B cell (primary cell): ENCODE results near the gene MYH15. TPM values are rescaled to one million over a fixed set of nuclear protein-coding genes. Genes with fewer than 3 reads are reported as not detected.

Experiments used
- ATAC-seq: fragments of 200-7000 bp; cut with Tn5 transposase; one replicate; pipeline ENCODE4 v1.10.0; 2021; ENCODE audit warnings: low read depth, mild to moderate bottlenecking, moderate number of reproducible peaks, moderate library complexity
- CTCF ChIA-PET: fragments of 350-600 bp; sonication (Branson Sonifier 250); formaldehyde crosslinking; loops from one replicate; lab custom pipeline; 2021; ENCODE audit warnings: antibody characterized with exemption, inconsistent platforms; lab: Charles Lee
- POLR2A ChIA-PET: fragments of 350-600 bp; sonication (Branson Sonifier 250); formaldehyde crosslinking; loops from one replicate; lab custom pipeline; 2021; ENCODE audit warnings: antibody characterized with exemption; lab: Charles Lee
- DNase-seq: peaks from one replicate; pipeline ENCODE4 v3.0.0; 2013
- H2AFZ ChIP-seq: 2 replicates; pipeline ENCODE4 v1.6.1; 2012; ENCODE audit warnings: mild to moderate bottlenecking, low read depth, low read length; ENCODE audit not compliant: insufficient read depth, poor library complexity, severe bottlenecking
- H3K27ac ChIP-seq, 2 donors: 1 replicate in 1 of 2; 2 replicates in 1 of 2; pipeline ENCODE4 v1.5.1; 2012 to 2013; ENCODE audit warnings: low read length in 2 of 2, mild to moderate bottlenecking in 2 of 2, moderate library complexity in 1 of 2
- H3K27me3 ChIP-seq, 4 experiments: fragments of 200-600 bp in 1 of 4; sonication (generic) in 1 of 4; replicated peaks in 1 of 4; 1 replicate in 2 of 4; 2 replicates in 2 of 4; pipeline versions ENCODE4 v1.6.1 to v1.7.0; 2013 to 2016; ENCODE audit warnings: low read length in 3 of 4, mild to moderate bottlenecking in 2 of 4, mixed read lengths in 1 of 4, moderate library complexity in 1 of 4; ENCODE audit not compliant: insufficient read depth in 4 of 4, control insufficient read depth in 3 of 4; ENCODE audit errors: control extremely low read depth in 1 of 4
- H3K36me3 ChIP-seq, 2 experiments: replicated peaks in 1 of 2; 1 replicate in 1 of 2; 2 replicates in 1 of 2; pipeline versions ENCODE4 v1.6.1 to v1.7.1; 2013; ENCODE audit warnings: low read length in 1 of 2; ENCODE audit not compliant: insufficient read depth in 2 of 2, control insufficient read depth in 1 of 2; ENCODE audit errors: control extremely low read depth in 1 of 2, extremely low read depth in 1 of 2
- H3K4me1 ChIP-seq, 2 donors: fragments of 200-600 bp in 1 of 2; sonication (generic) in 1 of 2; 1 replicate in 1 of 2; 2 replicates in 1 of 2; pipeline versions ENCODE4 v1.5.1 to v1.6.1; 2013 to 2017; ENCODE audit warnings: low read length in 2 of 2; ENCODE audit not compliant: control insufficient read depth in 2 of 2, insufficient read depth in 2 of 2
- H3K4me2 ChIP-seq: replicated peaks from 2 replicates; pipeline ENCODE3; 2012; ENCODE audit warnings: mild to moderate bottlenecking, low read depth, low read length; ENCODE audit not compliant: poor library complexity, severe bottlenecking
- H3K4me3 ChIP-seq, 5 experiments: fragments of 200-600 bp in 1 of 5; sonication (generic) in 1 of 5; 1 replicate in 3 of 5; 2 replicates in 2 of 5; pipeline versions ENCODE4 v1.5.1 to v1.7.0; 2011 to 2016; ENCODE audit warnings: low read length in 4 of 5, mild to moderate bottlenecking in 4 of 5, low read depth in 2 of 5, control low read depth in 1 of 5, moderate library complexity in 1 of 5; ENCODE audit not compliant: insufficient read depth in 1 of 5; ENCODE audit errors: control extremely low read depth in 1 of 5, extremely low read depth in 1 of 5
- H3K79me2 ChIP-seq: fragments of 200-600 bp; sonication (generic); one replicate; pipeline ENCODE4 v1.6.0; 2016; ENCODE audit warnings: low read length; ENCODE audit not compliant: control insufficient read depth, insufficient read depth
- H3K9ac ChIP-seq: fragments of 200-600 bp; sonication (generic); 2 replicates; pipeline ENCODE4 v1.6.1; 2017; ENCODE audit warnings: mild to moderate bottlenecking, low read length, moderate library complexity
- H3K9me3 ChIP-seq, 3 donors: one replicate each; pipeline versions ENCODE4 v1.6.1 to v1.7.1; 2013; ENCODE audit warnings: low read length in 2 of 3; ENCODE audit not compliant: control insufficient read depth in 2 of 3, insufficient read depth in 1 of 3; ENCODE audit errors: control extremely low read depth in 1 of 3
- H4K20me1 ChIP-seq: 2 replicates; pipeline ENCODE4 v1.6.0; 2012; ENCODE audit warnings: mild to moderate bottlenecking, low read length; ENCODE audit not compliant: insufficient read depth, control insufficient read depth, poor library complexity, severe bottlenecking
- H3K27ac Mint-ChIP-seq: one replicate; pipeline ENCODE4 v1.8.0; 2021; ENCODE audit warnings: mixed read lengths
- H3K27me3 Mint-ChIP-seq: one replicate; pipeline ENCODE4 v1.8.0; 2021; ENCODE audit warnings: mixed read lengths
- H3K4me1 Mint-ChIP-seq: one replicate; pipeline ENCODE4 v1.8.0; 2021; ENCODE audit warnings: mixed read lengths
- H3K4me3 Mint-ChIP-seq: one replicate; pipeline ENCODE4 v1.8.0; 2021; ENCODE audit warnings: mixed read lengths
- H3K9me3 Mint-ChIP-seq: one replicate; pipeline ENCODE4 v1.8.0; 2022; ENCODE audit warnings: mixed read lengths; ENCODE audit not compliant: insufficient read depth
- EZH2 ChIP-seq: IDR thresholded peaks from 2 replicates; pipeline ENCODE4 v1.6.1; 2012; ENCODE audit warnings: borderline replicate concordance, low read depth, mild to moderate bottlenecking, moderate library complexity, low read length; ENCODE audit not compliant: insufficient read depth, poor library complexity, severe bottlenecking
- WGBS: methylation state at CpG from one replicate; pipeline ENCODE4 v1.1.5; 2013; ENCODE audit warnings: missing lambda C conversion rate; ENCODE audit not compliant: insufficient coverage; 5-methylcytosine and 5-hydroxymethylcytosine counted together
- intact Hi-C: fragments of 100-400 bp; cut with micrococcal nuclease; formaldehyde crosslinking; loops from one replicate; pipeline ENCODE4 v1.10.0; 2022
- polyA plus RNA-seq: library from polyadenylated mRNA; depleted of rRNA; stranded (reverse); fragments of >200 nt; gene quantifications from 2 replicates; pipeline ENCODE4 v1.2.3, GENCODE V29; 2012
- total RNA-seq, 2 donors: library from RNA; stranded (reverse); fragments of 120-200 nt in 1 of 2; gene quantifications; 1 replicate in 1 of 2; 2 replicates in 1 of 2; pipeline versions ENCODE4 v1.2.3 to v1.2.4, GENCODE V29; 2013 to 2022
- TF ChIP-seq, protein P1 (sequence below): fragments of 200-600 bp; IDR thresholded peaks from one replicate; pipeline ENCODE4 v1.8.0; 2022; ENCODE audit warnings: antibody characterized with exemption, mild to moderate bottlenecking

Gene MYH15
- total and polyA plus RNA-seq, 2 donors (not counting 1 experiment from before 2014, with no cell fraction given), result 0.06 TPM; not detected in 1

GRCh38 chr3:108525256-108525655, 14.9 kb upstream of the MYH15 start:
- H3K4me1 Mint-ChIP-seq, result peaks cover 9% of the 10 kb centered on the region
- no CpG with 5 or more reads among the region's 2 CpGs for WGBS
- peaks cover 7% of the 10 kb centered on the region for H3K27me3 Mint-ChIP-seq
- Histone ChIP-seq H3K36me3 (no peaks in the 10 kb centered on the region), H3K27ac (no peak overlapping the region), H3K4me1 (peaks cover 2 to 7% of the 10 kb centered on the region in 2 donors), H3K4me2 (no peak overlapping the region), H3K4me3 (no peak overlapping the region), H3K9ac (no peak overlapping the region), H2AFZ (no peak overlapping the region), H3K27me3 (peaks cover 0 to 4% (median 0%) of the 10 kb centered on the region in 4 experiments), H3K79me2 (no peaks in the 10 kb centered on the region), H3K9me3 (no peaks in the 10 kb centered on the region), H4K20me1 (no peaks in the 10 kb centered on the region)
- H3K4me3 Mint-ChIP-seq, result no peak overlapping the region
- CTCF ChIA-PET, result interaction anchor here (2.3 to 2.7 kb wide), 2 partner anchors 10 to 27 kb away, joined by 6 read pairs; no protein-coding TSS in a partner anchor
- DNase-seq (no peak), ATAC-seq (no peak)
- POLR2A ChIA-PET, result no interaction called here
- intact Hi-C loops, result no loop called here
- no peaks in the 10 kb centered on the region for H3K9me3 Mint-ChIP-seq
- no peak overlapping the region for H3K27ac Mint-ChIP-seq
- TF ChIP-seq, protein P1, sequence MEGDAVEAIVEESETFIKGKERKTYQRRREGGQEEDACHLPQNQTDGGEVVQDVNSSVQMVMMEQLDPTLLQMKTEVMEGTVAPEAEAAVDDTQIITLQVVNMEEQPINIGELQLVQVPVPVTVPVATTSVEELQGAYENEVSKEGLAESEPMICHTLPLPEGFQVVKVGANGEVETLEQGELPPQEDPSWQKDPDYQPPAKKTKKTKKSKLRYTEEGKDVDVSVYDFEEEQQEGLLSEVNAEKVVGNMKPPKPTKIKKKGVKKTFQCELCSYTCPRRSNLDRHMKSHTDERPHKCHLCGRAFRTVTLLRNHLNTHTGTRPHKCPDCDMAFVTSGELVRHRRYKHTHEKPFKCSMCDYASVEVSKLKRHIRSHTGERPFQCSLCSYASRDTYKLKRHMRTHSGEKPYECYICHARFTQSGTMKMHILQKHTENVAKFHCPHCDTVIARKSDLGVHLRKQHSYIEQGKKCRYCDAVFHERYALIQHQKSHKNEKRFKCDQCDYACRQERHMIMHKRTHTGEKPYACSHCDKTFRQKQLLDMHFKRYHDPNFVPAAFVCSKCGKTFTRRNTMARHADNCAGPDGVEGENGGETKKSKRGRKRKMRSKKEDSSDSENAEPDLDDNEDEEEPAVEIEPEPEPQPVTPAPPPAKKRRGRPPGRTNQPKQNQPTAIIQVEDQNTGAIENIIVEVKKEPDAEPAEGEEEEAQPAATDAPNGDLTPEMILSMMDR, result no peak
- TF ChIP-seq EZH2, result no peak

DNA sequence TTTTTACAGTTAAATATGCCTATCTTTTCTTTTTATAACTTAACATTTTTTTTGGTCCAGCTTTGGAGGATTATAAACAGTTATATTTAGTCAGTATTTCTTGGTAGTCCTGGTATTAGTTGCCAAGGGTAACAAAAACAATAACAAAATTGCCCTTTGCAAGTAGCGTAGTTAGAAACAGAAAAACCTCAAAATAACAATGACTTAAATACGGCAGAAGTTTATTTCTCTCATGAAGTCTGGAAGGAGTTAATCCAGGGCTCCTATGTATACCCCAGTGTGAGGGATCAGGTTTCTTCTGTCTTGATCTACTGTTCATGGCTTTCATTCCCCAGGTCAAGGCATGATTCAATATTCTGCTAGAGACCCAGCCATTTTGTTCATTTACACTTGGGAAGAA, 14.1 kb upstream of the MYH15 start:
- no peaks in the 10 kb centered on the region for H3K79me2 ChIP-seq
- H3K27me3 ChIP-seq, result peaks cover 0 to under 1% (median 0%) of the 10 kb centered on the region in 4 experiments
- Mint-ChIP-seq H3K4me1 (peaks cover 9% of the 10 kb centered on the region), H3K27me3 (peaks cover under 1% of the 10 kb centered on the region), H3K9me3 (no peaks in the 10 kb centered on the region), H3K27ac (no peak overlapping the region), H3K4me3 (no peak overlapping the region)
- H3K9me3 ChIP-seq, result no peaks in the 10 kb centered on the region
- ATAC-seq, result no peak
- H4K20me1 ChIP-seq, result no peaks in the 10 kb centered on the region
- no CpG with 5 or more reads among the region's 2 CpGs for WGBS
- intact Hi-C loops, result no loop called here
- TF ChIP-seq, protein P1, result no peak
- TF ChIP-seq EZH2, result no peak
- peaks cover 2 to 7% of the 10 kb centered on the region in 2 donors for H3K4me1 ChIP-seq
- no peak overlapping the region for H3K4me2 ChIP-seq
- no peak overlapping the region for H2AFZ ChIP-seq
- no peak for DNase-seq
- CTCF ChIA-PET, result interaction anchor here (2.3 kb wide), 1 partner anchor 28 kb away, joined by 6 read pairs; no protein-coding TSS in a partner anchor
- H3K27ac ChIP-seq, result no peak overlapping the region
- POLR2A ChIA-PET, result no interaction called here
- no peak overlapping the region for H3K4me3 ChIP-seq
- H3K36me3 ChIP-seq, result no peaks in the 10 kb centered on the region
- no peak overlapping the region for H3K9ac ChIP-seq
